Suprapubic skin (tissue), 4 donors: ENCODE data around the gene PMPCA.

Experiments
- POLR2A ChIP-seq, 2 donors: fragments of 450-650 bp; IDR thresholded peaks; one replicate each; pipeline ENCODE4 v1.6.1; 2017; ENCODE audit warnings: antibody characterized with exemption in 2 of 2, mild to moderate bottlenecking in 2 of 2, moderate library complexity in 2 of 2
- POLR2AphosphoS5 ChIP-seq, 3 donors: sonication (generic); formaldehyde crosslinking; IDR thresholded peaks; one replicate each; pipeline ENCODE4 v1.6.1; 2017; ENCODE audit warnings: antibody characterized with exemption in 3 of 3
- TF ChIP-seq, protein P1 (sequence below), 2 donors: fragments of 200-600 bp in 1 of 2; fragments of 450-650 bp in 1 of 2; sonication (generic) in 1 of 2; IDR thresholded peaks; one replicate each; pipeline ENCODE4 v1.5.1; 2016 to 2019; ENCODE audit warnings: antibody characterized with exemption in 2 of 2, mild to moderate bottlenecking in 1 of 2, moderate library complexity in 1 of 2

DNA sequence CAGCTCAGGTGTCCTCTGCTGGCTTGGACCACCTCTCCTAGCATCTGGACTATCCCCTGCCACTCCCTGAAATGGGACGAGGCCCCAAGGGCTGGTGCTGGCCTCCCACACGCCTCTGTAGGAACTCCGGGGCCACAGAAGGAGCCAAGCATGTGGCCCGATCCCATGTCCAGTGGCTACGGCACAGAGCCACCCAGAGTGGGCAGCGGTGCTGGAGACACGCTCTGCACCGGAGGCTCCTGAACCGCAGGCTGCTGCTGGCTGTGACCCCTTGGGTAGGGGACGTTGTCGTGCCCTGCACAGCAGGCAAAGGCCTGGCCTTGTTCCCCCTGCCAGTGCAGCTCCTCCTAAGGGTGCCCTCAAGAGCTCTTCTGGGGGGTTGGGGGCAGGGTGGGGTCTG lies 30.6 kb upstream of the PMPCA start:
- TF ChIP-seq POLR2A (IDR thresholded peaks at IDR 0.05): no peak
- TF ChIP-seq, protein P1, sequence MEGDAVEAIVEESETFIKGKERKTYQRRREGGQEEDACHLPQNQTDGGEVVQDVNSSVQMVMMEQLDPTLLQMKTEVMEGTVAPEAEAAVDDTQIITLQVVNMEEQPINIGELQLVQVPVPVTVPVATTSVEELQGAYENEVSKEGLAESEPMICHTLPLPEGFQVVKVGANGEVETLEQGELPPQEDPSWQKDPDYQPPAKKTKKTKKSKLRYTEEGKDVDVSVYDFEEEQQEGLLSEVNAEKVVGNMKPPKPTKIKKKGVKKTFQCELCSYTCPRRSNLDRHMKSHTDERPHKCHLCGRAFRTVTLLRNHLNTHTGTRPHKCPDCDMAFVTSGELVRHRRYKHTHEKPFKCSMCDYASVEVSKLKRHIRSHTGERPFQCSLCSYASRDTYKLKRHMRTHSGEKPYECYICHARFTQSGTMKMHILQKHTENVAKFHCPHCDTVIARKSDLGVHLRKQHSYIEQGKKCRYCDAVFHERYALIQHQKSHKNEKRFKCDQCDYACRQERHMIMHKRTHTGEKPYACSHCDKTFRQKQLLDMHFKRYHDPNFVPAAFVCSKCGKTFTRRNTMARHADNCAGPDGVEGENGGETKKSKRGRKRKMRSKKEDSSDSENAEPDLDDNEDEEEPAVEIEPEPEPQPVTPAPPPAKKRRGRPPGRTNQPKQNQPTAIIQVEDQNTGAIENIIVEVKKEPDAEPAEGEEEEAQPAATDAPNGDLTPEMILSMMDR (IDR thresholded peaks at IDR 0.05): no peak
- TF ChIP-seq POLR2AphosphoS5 (IDR thresholded peaks at IDR 0.05): no peak
